ENCODE measurements around the gene PAPPA. TPM values are rescaled to one million over a fixed set of nuclear protein-coding genes. Genes with fewer than 3 reads are reported as not detected.
A peak's percentile ranks its signal among the peaks of the same experiment; 100 is the strongest.

Gene PAPPA
- total RNA-seq, 4 donors from 2014 or later: 2.1 to 5.0 (median 3.7) TPM

DNA sequence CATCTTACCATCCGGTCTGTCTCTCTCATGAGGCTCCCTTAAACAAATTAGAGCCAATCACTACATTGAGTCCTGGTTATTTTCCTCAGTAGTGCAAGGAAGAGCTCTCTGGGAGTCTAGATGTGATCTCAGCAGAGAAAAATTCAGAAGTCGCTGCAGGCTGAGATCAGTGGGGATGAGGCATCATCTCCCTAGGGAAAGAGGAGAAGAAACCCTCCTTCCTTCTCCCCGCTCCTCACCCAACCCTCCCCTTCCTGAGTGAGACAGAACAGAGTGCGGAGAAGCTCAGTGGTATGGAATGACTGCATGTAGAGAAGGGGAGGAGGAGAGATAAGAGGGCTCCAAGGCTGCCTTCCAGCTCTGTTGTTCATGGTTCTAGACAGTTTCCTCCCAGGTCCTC is 80.5 kb downstream of the PAPPA start:
- WGBS: 33% methylated on average over 4 of the region's 4 CpGs
- H3K4me3 ChIP-seq: no peak overlapping the region
- intact Hi-C loops (cut with DNase I): no loop called here
- H3K36me3 ChIP-seq: no peaks in the 10 kb centered on the region
- H3K9me3 ChIP-seq: no peaks in the 10 kb centered on the region
- TF ChIP-seq POLR2AphosphoS5 (IDR thresholded peaks at IDR 0.05) (no peak), EP300 (IDR thresholded peaks at IDR 0.05) (no peak), POLR2A (IDR thresholded peaks at IDR 0.05; ENCODE audit: low read depth) (no peak)
- TF ChIP-seq, protein P1, sequence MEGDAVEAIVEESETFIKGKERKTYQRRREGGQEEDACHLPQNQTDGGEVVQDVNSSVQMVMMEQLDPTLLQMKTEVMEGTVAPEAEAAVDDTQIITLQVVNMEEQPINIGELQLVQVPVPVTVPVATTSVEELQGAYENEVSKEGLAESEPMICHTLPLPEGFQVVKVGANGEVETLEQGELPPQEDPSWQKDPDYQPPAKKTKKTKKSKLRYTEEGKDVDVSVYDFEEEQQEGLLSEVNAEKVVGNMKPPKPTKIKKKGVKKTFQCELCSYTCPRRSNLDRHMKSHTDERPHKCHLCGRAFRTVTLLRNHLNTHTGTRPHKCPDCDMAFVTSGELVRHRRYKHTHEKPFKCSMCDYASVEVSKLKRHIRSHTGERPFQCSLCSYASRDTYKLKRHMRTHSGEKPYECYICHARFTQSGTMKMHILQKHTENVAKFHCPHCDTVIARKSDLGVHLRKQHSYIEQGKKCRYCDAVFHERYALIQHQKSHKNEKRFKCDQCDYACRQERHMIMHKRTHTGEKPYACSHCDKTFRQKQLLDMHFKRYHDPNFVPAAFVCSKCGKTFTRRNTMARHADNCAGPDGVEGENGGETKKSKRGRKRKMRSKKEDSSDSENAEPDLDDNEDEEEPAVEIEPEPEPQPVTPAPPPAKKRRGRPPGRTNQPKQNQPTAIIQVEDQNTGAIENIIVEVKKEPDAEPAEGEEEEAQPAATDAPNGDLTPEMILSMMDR (IDR thresholded peaks at IDR 0.05): no peak
- H3K27ac ChIP-seq (replicated peaks in 1 of 4): no peak overlapping the region
- no peaks in the 10 kb centered on the region for H3K27me3 ChIP-seq
- H3K4me1 ChIP-seq: peaks cover 0 to 6% (median 2%) of the 10 kb centered on the region in 4 donors
- DNase-seq (ENCODE audit: extremely low spot score): peak; percentile 29

DNA sequence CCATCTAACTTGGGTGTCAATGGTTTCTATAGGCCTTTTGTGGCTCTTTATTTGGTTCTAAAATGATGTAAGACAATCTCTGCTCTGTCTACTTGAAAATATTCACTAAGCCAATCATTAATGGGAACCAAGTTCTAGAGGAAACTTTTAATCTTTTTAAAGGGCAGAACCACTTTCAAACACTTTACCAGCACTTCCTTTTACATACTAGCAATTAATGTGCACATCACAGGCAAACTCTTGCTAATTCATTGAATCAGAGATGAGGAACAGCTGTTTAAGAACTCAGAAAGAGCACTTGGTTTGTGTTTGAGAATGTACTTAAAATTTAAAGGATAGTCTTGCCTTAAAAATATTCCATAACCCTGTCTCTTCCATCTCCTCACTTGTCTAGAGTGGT is 83.4 kb downstream of the PAPPA start:
- Histone ChIP-seq H3K27ac (replicated peaks in 1 of 4) (no peak overlapping the region), H3K4me3 (no peak overlapping the region), H3K9me3 (no peaks in the 10 kb centered on the region), H3K36me3 (no peaks in the 10 kb centered on the region), H3K4me1 (no peaks in the 10 kb centered on the region), H3K27me3 (no peaks in the 10 kb centered on the region)
- intact Hi-C loops (cut with DNase I): no loop called here
- no peak for DNase-seq (ENCODE audit: extremely low spot score)
- TF ChIP-seq EP300 (IDR thresholded peaks at IDR 0.05): no peak
- TF ChIP-seq, protein P1 (IDR thresholded peaks at IDR 0.05): no peak
- no peak for TF ChIP-seq POLR2A (IDR thresholded peaks at IDR 0.05; ENCODE audit: low read depth)
- no peak for TF ChIP-seq POLR2AphosphoS5 (IDR thresholded peaks at IDR 0.05)

DNA sequence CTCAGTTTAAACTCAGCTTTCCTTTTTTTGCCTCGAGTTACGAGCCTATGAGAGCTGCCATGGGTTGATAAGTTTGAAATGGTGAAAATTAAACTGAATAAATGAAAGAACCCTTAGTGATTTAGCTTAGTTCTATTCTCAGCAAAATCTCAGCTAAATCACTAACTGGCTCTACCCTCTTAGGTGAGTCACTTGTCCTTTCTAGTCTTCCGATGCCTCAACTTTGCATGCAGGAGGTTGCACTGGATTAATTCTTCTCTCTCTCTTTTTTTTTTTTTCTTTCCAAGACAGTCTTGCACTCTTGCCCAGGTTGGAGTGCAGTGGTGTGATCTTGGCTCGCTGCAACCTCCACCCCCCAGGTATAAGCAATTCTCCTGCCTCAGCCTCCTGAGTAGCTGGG is 83.9 kb downstream of the PAPPA start:
- no peaks in the 10 kb centered on the region for H3K9me3 ChIP-seq
- no peak for DNase-seq (ENCODE audit: extremely low spot score)
- no peak overlapping the region for H3K4me3 ChIP-seq
- no peaks in the 10 kb centered on the region for H3K36me3 ChIP-seq
- no peaks in the 10 kb centered on the region for H3K27me3 ChIP-seq
- H3K27ac ChIP-seq (replicated peaks in 1 of 4): no peak overlapping the region
- intact Hi-C loops (cut with DNase I): no loop called here
- no peak for TF ChIP-seq POLR2AphosphoS5 (IDR thresholded peaks at IDR 0.05)
- TF ChIP-seq, protein P1 (IDR thresholded peaks at IDR 0.05): no peak
- TF ChIP-seq EP300 (IDR thresholded peaks at IDR 0.05): no peak
- no peak for TF ChIP-seq POLR2A (IDR thresholded peaks at IDR 0.05; ENCODE audit: low read depth)
- 90% methylated on average over 4 of the region's 4 CpGs for WGBS
- no peaks in the 10 kb centered on the region for H3K4me1 ChIP-seq

DNA sequence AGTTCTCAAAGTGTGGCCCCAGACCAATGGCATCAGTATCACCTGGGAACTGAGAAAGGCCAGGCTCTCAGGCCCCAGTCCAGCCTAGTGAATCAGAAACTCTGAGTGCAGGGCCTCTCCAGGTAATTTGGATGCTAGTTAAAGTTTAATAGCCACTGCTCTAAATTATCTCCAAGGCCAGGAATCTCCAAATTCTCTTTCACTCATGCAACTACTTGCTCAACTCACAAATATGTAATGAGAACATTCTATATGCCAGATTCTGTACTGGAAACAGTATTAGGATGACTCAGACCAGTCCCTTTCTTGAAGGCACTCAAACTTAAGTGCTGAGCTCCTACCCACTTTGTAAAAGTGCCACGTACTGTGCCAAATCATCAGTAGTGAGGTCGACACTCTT is 84.6 kb downstream of the PAPPA start:
- intact Hi-C loops (cut with DNase I): no loop called here
- H3K4me1 ChIP-seq: no peaks in the 10 kb centered on the region
- peak; percentile 29 for DNase-seq (ENCODE audit: extremely low spot score)
- H3K27ac ChIP-seq (replicated peaks in 1 of 4): no peak overlapping the region
- H3K4me3 ChIP-seq: no peak overlapping the region
- no peaks in the 10 kb centered on the region for H3K36me3 ChIP-seq
- H3K9me3 ChIP-seq: no peaks in the 10 kb centered on the region
- TF ChIP-seq, protein P1 (IDR thresholded peaks at IDR 0.05): no peak
- TF ChIP-seq EP300 (IDR thresholded peaks at IDR 0.05): no peak
- no peak for TF ChIP-seq POLR2AphosphoS5 (IDR thresholded peaks at IDR 0.05)
- 66% methylated on average over 2 of the region's 2 CpGs for WGBS
- no peaks in the 10 kb centered on the region for H3K27me3 ChIP-seq

DNA sequence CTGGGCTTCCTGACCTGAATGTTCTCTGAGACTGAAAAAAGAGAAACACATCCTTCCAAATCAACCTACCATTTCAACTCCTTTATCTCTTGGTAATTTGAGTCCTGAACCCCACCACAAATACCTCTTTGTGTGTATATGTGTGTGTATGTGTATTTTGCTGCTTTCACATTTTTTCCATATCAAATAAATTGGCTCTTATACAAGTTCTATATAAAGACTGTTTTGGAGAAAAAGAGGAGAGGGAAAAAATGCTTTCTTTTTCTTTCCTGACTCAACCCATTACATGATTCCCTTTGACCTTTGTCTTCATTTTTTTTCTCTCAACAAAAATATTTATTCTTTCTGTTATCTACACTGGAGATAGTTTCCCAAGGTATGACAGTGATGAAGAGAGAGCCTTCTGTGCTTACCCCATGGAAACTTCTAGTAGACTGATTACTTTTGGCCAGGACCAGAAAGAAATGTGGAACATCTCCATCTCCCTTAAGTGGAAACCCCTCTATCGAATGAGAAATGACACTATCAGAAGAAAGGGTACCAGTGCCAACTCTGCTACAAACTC is 85.3 kb downstream of the PAPPA start:
- TF ChIP-seq POLR2A (IDR thresholded peaks at IDR 0.05; ENCODE audit: low read depth): no peak
- TF ChIP-seq EP300 (IDR thresholded peaks at IDR 0.05): no peak
- TF ChIP-seq, protein P1 (IDR thresholded peaks at IDR 0.05): no peak
- no peak for TF ChIP-seq POLR2AphosphoS5 (IDR thresholded peaks at IDR 0.05)
- WGBS: 74% methylated on average over 1 of the region's 1 CpG
- Histone ChIP-seq H3K4me1 (no peaks in the 10 kb centered on the region), H3K4me3 (no peak overlapping the region), H3K36me3 (no peaks in the 10 kb centered on the region), H3K27ac (replicated peaks in 1 of 4) (no peak overlapping the region), H3K9me3 (no peaks in the 10 kb centered on the region), H3K27me3 (no peaks in the 10 kb centered on the region)
- DNase-seq (ENCODE audit: extremely low spot score): no peak
- intact Hi-C loops (cut with DNase I): no loop called here

Measured in esophagus muscularis mucosa (tissue), 4 donors.